Glomerular visceral epithelial cell (primary cell): Measurements from ENCODE around the gene UBAP1.
"Not testable (repeated sequence)": the region's sequence is repeated elsewhere in the genome, so short reads cannot be mapped to it uniquely, and the experiment has no call there.

ENCODE experiments used
- DNase-seq: peaks from one replicate; pipeline ENCODE4 v3.0.0-alpha.2; 2016; ENCODE audit errors: extremely low spot score

UBAP1 gene

GRCh38 chr9:34224349-34224748 is 45.5 kb downstream of the UBAP1 start:
- no peak for DNase-seq

- DNase-seq, result not testable (repeated sequence)
Observed at GRCh38 chr9:34226144-34226760, 47.4 kb downstream of the UBAP1 start.

- no peak for DNase-seq
Observed at GRCh38 chr9:34227445-34227844, 48.6 kb downstream of the UBAP1 start.

- DNase-seq, result no peak
Observed at GRCh38 chr9:34230556-34230955, 51.7 kb downstream of the UBAP1 start.

- no peak for DNase-seq
Observed at GRCh38 chr9:34232201-34232600, 53.4 kb downstream of the UBAP1 start.

- no peak for DNase-seq
Observed at GRCh38 chr9:34233672-34234071, 54.8 kb downstream of the UBAP1 start.

- DNase-seq, result no peak
Observed at GRCh38 chr9:34237836-34238235, 59.0 kb downstream of the UBAP1 start.

- no peak for DNase-seq
Observed at GRCh38 chr9:34240006-34240405, 61.2 kb downstream of the UBAP1 start.

GRCh38 chr9:34242830-34243229 is 64.0 kb downstream of the UBAP1 start:
- DNase-seq, result no peak

GRCh38 chr9:34245212-34245611 is 66.4 kb downstream of the UBAP1 start:
- DNase-seq, result not testable (repeated sequence)

- DNase-seq, result no peak
Observed at GRCh38 chr9:34246453-34246852, 67.6 kb downstream of the UBAP1 start.

- not testable (repeated sequence) for DNase-seq
Observed at GRCh38 chr9:34247782-34248181, 68.9 kb downstream of the UBAP1 start.

- no peak for DNase-seq
Observed at GRCh38 chr9:34249274-34249673, 70.4 kb downstream of the UBAP1 start.

GRCh38 chr9:34250721-34251120 is 71.9 kb downstream of the UBAP1 start:
- DNase-seq, result no peak

GRCh38 chr9:34252016-34252415 is 73.2 kb downstream of the UBAP1 start:
- DNase-seq, result peak; percentile 36

- peak; percentile 61 for DNase-seq
Observed at GRCh38 chr9:34252670-34253459, 74.0 kb downstream of the UBAP1 start.

- peak; percentile 49 for DNase-seq
Observed at GRCh38 chr9:34253460-34253837, 74.6 kb downstream of the UBAP1 start.

GRCh38 chr9:34254141-34254913 is 75.5 kb downstream of the UBAP1 start:
- peak; percentile 77 for DNase-seq

GRCh38 chr9:34254966-34255825 is 76.4 kb downstream of the UBAP1 start:
- DNase-seq, result no peak

GRCh38 chr9:34256104-34256503 is 77.3 kb downstream of the UBAP1 start:
- no peak for DNase-seq

GRCh38 chr9:34256987-34257585 is 78.2 kb downstream of the UBAP1 start:
- DNase-seq, result no peak
